ENCODE measurements around the gene KPNA1.
A peak's percentile ranks its signal among the peaks of the same experiment; 100 is the strongest.

KPNA1 gene

GRCh38 chr3:122383771-122384697 lies 130.7 kb downstream of the KPNA1 start, which contains the start of gene FAM162A:
Gene FAM162A, plus strand, starts transcription at chr3:122384182. Its CDS starts 84 bp downstream, at chr3:122384266.
- DNase-seq (ENCODE audit: low read depth, low spot score) = peak; percentile 41

- DNase-seq (ENCODE audit: low read depth, low spot score) = peak; percentile 26
These were observed 131.7 kb downstream of the KPNA1 start, which contains the start of gene MIX23 for GRCh38 chr3:122382888-122383666. Gene MIX23, minus strand, starts transcription at chr3:122383231. Its CDS starts 7 bp downstream, at chr3:122383224.

GRCh38 chr3:122377975-122378374 lies 136.8 kb downstream of the KPNA1 start:
- no peak for DNase-seq (ENCODE audit: low read depth, low spot score)

GRCh38 chr3:122374034-122374433 lies 140.7 kb downstream of the KPNA1 start:
- no peak for DNase-seq (ENCODE audit: low read depth, low spot score)

All from brain pericyte (primary cell).